CD4-positive, alpha-beta T cell (primary cell): Measurements from ENCODE around the gene RREB1. TPM values are rescaled to one million over a fixed set of nuclear protein-coding genes. Genes with fewer than 3 reads are reported as not detected.

Source experiments
- ATAC-seq: fragments of 200-7000 bp; cut with Tn5 transposase; one replicate; pipeline ENCODE4 v1.10.0; 2022; ENCODE audit warnings: mild to moderate bottlenecking; ENCODE audit not compliant: poor library complexity
- CTCF ChIA-PET: fragments of 350-600 bp; sonication (Branson Sonifier 250); formaldehyde crosslinking; loops from one replicate; lab custom pipeline; 2021; ENCODE audit warnings: antibody characterized with exemption, inconsistent platforms; lab: Charles Lee
- POLR2A ChIA-PET: fragments of 350-600 bp; sonication (Branson Sonifier 250); formaldehyde crosslinking; loops from one replicate; lab custom pipeline; 2021; ENCODE audit warnings: antibody characterized with exemption, inconsistent platforms; lab: Charles Lee
- DNase-seq, 14 experiments: peaks; one replicate each; pipeline ENCODE4 v3.0.0-alpha.2; 2013 to 2020; ENCODE audit warnings: mixed read lengths in 2 of 14
- H3K27ac ChIP-seq, 2 donors: one replicate each; pipeline versions ENCODE4 v1.5.1 to v1.7.0; 2013; ENCODE audit warnings: low read length in 2 of 2, low read depth in 1 of 2, mild to moderate bottlenecking in 1 of 2
- H3K27me3 ChIP-seq, 2 experiments: 1 replicate in 1 of 2; 2 replicates in 1 of 2; pipeline versions ENCODE4 v1.6.1 to v1.7.0; 2013; ENCODE audit warnings: low read length in 2 of 2, control low read depth in 1 of 2, mild to moderate bottlenecking in 1 of 2, moderate library complexity in 1 of 2; ENCODE audit not compliant: insufficient read depth in 2 of 2, control insufficient read depth in 1 of 2
- H3K36me3 ChIP-seq: one replicate; pipeline ENCODE4 v1.6.1; 2013; ENCODE audit warnings: low read length, control low read depth; ENCODE audit not compliant: insufficient read depth
- H3K4me1 ChIP-seq: one replicate; pipeline ENCODE4 v1.6.1; 2013; ENCODE audit warnings: low read length, control low read depth; ENCODE audit not compliant: insufficient read depth
- H3K4me3 ChIP-seq: one replicate; pipeline ENCODE4 v1.5.1; 2013; ENCODE audit warnings: mild to moderate bottlenecking, low read length, moderate library complexity
- H3K9me3 ChIP-seq, 2 experiments: 1 replicate in 1 of 2; 2 replicates in 1 of 2; pipeline versions ENCODE4 v1.6.1 to v1.7.0; 2013; ENCODE audit warnings: low read length in 2 of 2, mild to moderate bottlenecking in 2 of 2, control low read depth in 1 of 2, moderate library complexity in 1 of 2; ENCODE audit not compliant: control insufficient read depth in 1 of 2, insufficient read depth in 1 of 2
- H3K27ac Mint-ChIP-seq: one replicate; pipeline ENCODE4 v1.8.0; 2020; ENCODE audit warnings: mixed read lengths
- H3K27me3 Mint-ChIP-seq: one replicate; pipeline ENCODE4 v1.8.0; 2021; ENCODE audit warnings: mixed read lengths
- H3K36me3 Mint-ChIP-seq: one replicate; pipeline ENCODE4 v1.8.0; 2021; ENCODE audit warnings: low read depth, mixed read lengths
- H3K4me1 Mint-ChIP-seq: one replicate; pipeline ENCODE4 v1.8.0; 2021; ENCODE audit warnings: low read depth, mixed read lengths
- H3K4me3 Mint-ChIP-seq: one replicate; pipeline ENCODE4 v1.8.0; 2020; ENCODE audit warnings: mild to moderate bottlenecking, mixed read lengths
- H3K9me3 Mint-ChIP-seq: one replicate; pipeline ENCODE4 v1.8.0; 2020; ENCODE audit warnings: mixed read lengths
- intact Hi-C, 2 experiments: fragments of 100-400 bp; cut with DNase I in 1 of 2; cut with micrococcal nuclease in 1 of 2; formaldehyde crosslinking; loops; one replicate each; pipeline versions ENCODE4 v1.15.1 to v1.9.0; 2023 to 2025; cut with DNase I, micrococcal nuclease
- total RNA-seq, 174 experiments: library from RNA in 2 of 174; stranded (reverse) in 2 of 174; gene quantifications; one replicate each; pipeline ENCODE4 v1.2.3 and lab custom pipeline; 2021 to 2026
- TF ChIP-seq, protein P1 (sequence below): fragments of 200-600 bp; IDR thresholded peaks from one replicate; pipeline ENCODE4 v1.8.0; 2022; ENCODE audit warnings: antibody characterized with exemption, mild to moderate bottlenecking

RREB1 gene
- total RNA-seq, 2 experiments from 2014 or later: 56.5 to 60.0 TPM

DNA sequence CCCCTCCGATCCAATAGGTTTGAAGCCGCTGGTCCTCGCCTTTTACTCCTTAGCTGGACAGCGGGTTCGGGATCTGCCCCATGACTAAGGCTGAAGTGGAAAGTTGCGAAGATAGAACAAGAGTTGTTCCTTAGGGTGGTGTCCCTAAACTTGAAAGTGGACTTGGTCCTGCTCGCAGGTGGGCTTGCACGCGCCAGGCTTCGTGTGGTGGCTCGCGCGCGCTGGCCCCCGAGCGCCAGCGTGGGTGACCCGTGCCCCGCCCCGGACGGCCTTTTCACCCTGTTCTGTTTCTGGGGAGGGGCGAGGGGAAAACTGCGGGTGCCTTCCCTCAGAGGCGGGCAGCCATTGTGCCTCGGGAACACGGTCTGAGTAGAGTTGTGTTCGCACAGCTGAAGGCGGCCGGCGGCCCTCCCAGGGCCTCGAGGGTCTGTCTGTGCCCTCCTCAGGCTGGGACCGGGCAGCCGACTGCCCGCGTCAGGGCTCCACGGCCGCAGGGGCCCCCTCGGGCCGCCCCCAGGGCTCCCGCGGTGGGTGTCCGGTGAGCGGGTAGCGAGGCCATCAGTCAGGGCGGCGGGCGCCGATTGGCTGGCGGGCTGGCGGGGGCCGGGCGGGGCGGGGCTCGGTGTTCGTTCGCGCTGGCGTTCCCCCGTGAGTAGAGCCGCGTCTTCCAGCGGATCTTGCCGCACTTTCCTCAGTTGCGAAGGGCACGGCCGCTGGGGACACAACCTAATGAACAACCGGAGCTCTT is 33.0 kb downstream of the RREB1 start:
- H3K27me3 Mint-ChIP-seq: no peaks in the 10 kb centered on the region
- ChIA-PET POLR2A (interaction anchor here (0.5 to 2.7 kb wide), 8 partner anchors 12 to 1841 kb away, joined by 3 to 18 read pairs (median 4); partner anchors contain the start of gene RREB1), CTCF (interaction anchor here (1.4 kb wide), 1 partner anchor 54 kb away, joined by 4 read pairs; no protein-coding TSS in a partner anchor)
- DNase-seq (peak; percentile 66 to 87 (median 73)), ATAC-seq (peak; percentile 69)
- Histone ChIP-seq H3K36me3 (no peaks in the 10 kb centered on the region), H3K9me3 (no peaks in the 10 kb centered on the region), H3K4me1 (peaks cover 49% of the 10 kb centered on the region), H3K27ac (peak overlapping the region in 1 of 2 donors; percentile 81), H3K27me3 (no peaks in the 10 kb centered on the region), H3K4me3 (peak overlapping the region; percentile 59)
- peak overlapping the region; percentile 90 for H3K4me3 Mint-ChIP-seq
- intact Hi-C loops: loop anchor here in 1 of 2 experiments (2.0 to 5.0 kb wide), 3 partner anchors 32 to 89 kb away; no protein-coding TSS in a partner anchor
- H3K36me3 Mint-ChIP-seq: no peaks in the 10 kb centered on the region
- TF ChIP-seq, protein P1, sequence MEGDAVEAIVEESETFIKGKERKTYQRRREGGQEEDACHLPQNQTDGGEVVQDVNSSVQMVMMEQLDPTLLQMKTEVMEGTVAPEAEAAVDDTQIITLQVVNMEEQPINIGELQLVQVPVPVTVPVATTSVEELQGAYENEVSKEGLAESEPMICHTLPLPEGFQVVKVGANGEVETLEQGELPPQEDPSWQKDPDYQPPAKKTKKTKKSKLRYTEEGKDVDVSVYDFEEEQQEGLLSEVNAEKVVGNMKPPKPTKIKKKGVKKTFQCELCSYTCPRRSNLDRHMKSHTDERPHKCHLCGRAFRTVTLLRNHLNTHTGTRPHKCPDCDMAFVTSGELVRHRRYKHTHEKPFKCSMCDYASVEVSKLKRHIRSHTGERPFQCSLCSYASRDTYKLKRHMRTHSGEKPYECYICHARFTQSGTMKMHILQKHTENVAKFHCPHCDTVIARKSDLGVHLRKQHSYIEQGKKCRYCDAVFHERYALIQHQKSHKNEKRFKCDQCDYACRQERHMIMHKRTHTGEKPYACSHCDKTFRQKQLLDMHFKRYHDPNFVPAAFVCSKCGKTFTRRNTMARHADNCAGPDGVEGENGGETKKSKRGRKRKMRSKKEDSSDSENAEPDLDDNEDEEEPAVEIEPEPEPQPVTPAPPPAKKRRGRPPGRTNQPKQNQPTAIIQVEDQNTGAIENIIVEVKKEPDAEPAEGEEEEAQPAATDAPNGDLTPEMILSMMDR: no peak
- peak overlapping the region; percentile 93 for H3K27ac Mint-ChIP-seq
- H3K4me1 Mint-ChIP-seq: peaks cover 83% of the 10 kb centered on the region
- H3K9me3 Mint-ChIP-seq: no peaks in the 10 kb centered on the region

DNA sequence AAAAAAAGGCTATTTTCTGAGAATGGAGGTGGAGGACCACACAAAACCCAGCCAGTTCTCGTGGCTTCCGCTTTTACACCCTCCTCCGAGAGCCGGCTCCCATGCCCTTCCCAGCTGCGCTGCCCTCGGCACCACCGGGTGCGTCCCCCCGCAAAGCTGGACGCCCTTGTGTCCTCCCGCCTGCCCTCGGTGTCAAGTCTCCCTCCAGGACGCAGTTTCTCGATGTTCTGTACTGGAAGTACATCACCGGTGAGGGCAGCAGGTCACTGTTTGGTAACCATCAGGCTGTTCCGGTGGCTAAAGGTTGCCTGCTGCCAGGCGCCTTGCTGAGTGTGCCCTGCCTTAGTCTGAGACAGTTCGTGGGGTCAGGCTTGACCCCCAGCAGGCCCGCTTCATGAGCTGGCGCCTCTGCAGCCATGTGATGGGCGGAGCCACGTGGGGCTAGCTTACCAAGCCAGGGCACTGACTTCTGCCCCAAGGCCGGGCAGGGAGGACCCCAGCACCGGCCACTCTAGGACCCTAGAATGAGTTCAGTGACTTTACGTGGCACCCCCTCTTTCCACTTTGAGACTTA is 34.6 kb downstream of the RREB1 start:
- DNase-seq (peak in 1 of 14 experiments; percentile 25), ATAC-seq (no peak)
- no peaks in the 10 kb centered on the region for H3K27me3 ChIP-seq
- Mint-ChIP-seq H3K4me3 (peak overlapping the region; percentile 84), H3K27me3 (no peaks in the 10 kb centered on the region), H3K27ac (peak overlapping the region; percentile 86), H3K4me1 (peaks cover 83% of the 10 kb centered on the region), H3K9me3 (no peaks in the 10 kb centered on the region), H3K36me3 (no peaks in the 10 kb centered on the region)
- H3K4me3 ChIP-seq: no peak overlapping the region
- H3K27ac ChIP-seq: no peak overlapping the region
- H3K9me3 ChIP-seq: no peaks in the 10 kb centered on the region
- peaks cover 54% of the 10 kb centered on the region for H3K4me1 ChIP-seq
- no peaks in the 10 kb centered on the region for H3K36me3 ChIP-seq
- intact Hi-C loops: loop anchor here in 1 of 2 experiments (5.0 kb wide), 2 partner anchors 55 to 90 kb away; no protein-coding TSS in a partner anchor
- ChIA-PET CTCF (interaction anchor here (1.4 to 1.8 kb wide), 2 partner anchors 12 to 55 kb away, joined by 3 to 4 read pairs; no protein-coding TSS in a partner anchor), POLR2A (interaction anchor here (1.0 to 2.7 kb wide), 2 partner anchors 10 to 26 kb away, joined by 4 to 5 read pairs; no protein-coding TSS in a partner anchor)
- TF ChIP-seq, protein P1: no peak

DNA sequence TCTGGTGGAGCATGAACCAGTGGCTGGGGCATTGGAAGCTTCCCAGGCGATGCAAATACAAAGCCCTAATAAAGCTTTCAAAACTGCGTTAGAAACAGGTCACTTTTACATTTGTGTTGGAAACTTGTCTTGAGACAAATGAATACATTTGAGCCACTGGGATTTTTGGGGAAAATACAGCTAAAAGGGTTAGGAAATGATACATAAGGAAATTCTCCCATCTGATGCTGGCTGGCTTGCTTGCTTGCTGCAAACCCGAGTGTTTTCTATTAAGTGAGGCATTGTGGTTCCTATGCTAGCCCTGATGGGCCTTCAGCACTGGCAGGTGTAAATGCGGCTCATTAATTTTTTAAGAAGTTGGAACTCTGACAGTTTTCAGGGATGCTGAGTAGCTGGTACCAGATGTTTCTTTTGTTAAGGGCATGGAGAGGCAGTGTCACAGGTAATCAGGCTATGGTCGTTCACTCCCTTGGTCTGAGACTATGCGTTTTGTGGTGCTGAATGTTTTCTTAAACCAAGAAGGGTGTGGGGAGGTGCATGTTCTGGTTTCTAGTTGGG is 35.2 kb downstream of the RREB1 start:
- H3K9me3 Mint-ChIP-seq: no peaks in the 10 kb centered on the region
- intact Hi-C loops: loop anchor here in 1 of 2 experiments (5.0 kb wide), 2 partner anchors 54 to 91 kb away; no protein-coding TSS in a partner anchor

More for the DNA sequence above, 35.2 kb downstream of the RREB1 start:
- Mint-ChIP-seq H3K4me1 (peaks cover 83% of the 10 kb centered on the region), H3K27ac (peak overlapping the region; percentile 86), H3K27me3 (no peaks in the 10 kb centered on the region), H3K4me3 (peak overlapping the region; percentile 84), H3K36me3 (no peaks in the 10 kb centered on the region)
- DNase-seq: no peak
- H3K4me1 ChIP-seq: peaks cover 48% of the 10 kb centered on the region
- ChIA-PET POLR2A (interaction anchor here (0.8 to 1.0 kb wide), 2 partner anchors 9 to 10 kb away, joined by 3 to 4 read pairs; no protein-coding TSS in a partner anchor), CTCF (interaction anchor here (1.1 to 1.8 kb wide), 2 partner anchors 8 to 11 kb away, joined by 3 read pairs; no protein-coding TSS in a partner anchor)
- no peak for ATAC-seq
- TF ChIP-seq, protein P1: no peak
- H3K4me3 ChIP-seq: no peak overlapping the region
- H3K9me3 ChIP-seq: no peaks in the 10 kb centered on the region
- no peaks in the 10 kb centered on the region for H3K27me3 ChIP-seq
- no peak overlapping the region for H3K27ac ChIP-seq
- no peaks in the 10 kb centered on the region for H3K36me3 ChIP-seq
